Activated CD4-positive, alpha-beta T cell treated with anti-CD3 and anti-CD28 coated beads, Interleukin-2, Interleukin-4, amounts not matched to agents 100 ng/mL and 50 ng/mL, durations not matched to agents 16 hours and 8 hours (primary cell): ENCODE measurements around the gene CDON.
A peak's percentile ranks its signal among the peaks of the same experiment; 100 is the strongest.

Source experiments
- DNase-seq: peaks from one replicate; pipeline ENCODE4 v3.0.0-alpha.2; 2020; ENCODE audit warnings: low spot score

CDON gene, protein sequence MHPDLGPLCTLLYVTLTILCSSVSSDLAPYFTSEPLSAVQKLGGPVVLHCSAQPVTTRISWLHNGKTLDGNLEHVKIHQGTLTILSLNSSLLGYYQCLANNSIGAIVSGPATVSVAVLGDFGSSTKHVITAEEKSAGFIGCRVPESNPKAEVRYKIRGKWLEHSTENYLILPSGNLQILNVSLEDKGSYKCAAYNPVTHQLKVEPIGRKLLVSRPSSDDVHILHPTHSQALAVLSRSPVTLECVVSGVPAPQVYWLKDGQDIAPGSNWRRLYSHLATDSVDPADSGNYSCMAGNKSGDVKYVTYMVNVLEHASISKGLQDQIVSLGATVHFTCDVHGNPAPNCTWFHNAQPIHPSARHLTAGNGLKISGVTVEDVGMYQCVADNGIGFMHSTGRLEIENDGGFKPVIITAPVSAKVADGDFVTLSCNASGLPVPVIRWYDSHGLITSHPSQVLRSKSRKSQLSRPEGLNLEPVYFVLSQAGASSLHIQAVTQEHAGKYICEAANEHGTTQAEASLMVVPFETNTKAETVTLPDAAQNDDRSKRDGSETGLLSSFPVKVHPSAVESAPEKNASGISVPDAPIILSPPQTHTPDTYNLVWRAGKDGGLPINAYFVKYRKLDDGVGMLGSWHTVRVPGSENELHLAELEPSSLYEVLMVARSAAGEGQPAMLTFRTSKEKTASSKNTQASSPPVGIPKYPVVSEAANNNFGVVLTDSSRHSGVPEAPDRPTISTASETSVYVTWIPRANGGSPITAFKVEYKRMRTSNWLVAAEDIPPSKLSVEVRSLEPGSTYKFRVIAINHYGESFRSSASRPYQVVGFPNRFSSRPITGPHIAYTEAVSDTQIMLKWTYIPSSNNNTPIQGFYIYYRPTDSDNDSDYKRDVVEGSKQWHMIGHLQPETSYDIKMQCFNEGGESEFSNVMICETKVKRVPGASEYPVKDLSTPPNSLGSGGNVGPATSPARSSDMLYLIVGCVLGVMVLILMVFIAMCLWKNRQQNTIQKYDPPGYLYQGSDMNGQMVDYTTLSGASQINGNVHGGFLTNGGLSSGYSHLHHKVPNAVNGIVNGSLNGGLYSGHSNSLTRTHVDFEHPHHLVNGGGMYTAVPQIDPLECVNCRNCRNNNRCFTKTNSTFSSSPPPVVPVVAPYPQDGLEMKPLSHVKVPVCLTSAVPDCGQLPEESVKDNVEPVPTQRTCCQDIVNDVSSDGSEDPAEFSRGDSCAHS (N-terminal part only)

GRCh38 chr11:126062679-126063506 lies at the start of gene CDON:
Gene CDON, minus strand, starts transcription at chr11:126062866. Its CDS starts 39,390 bp downstream, at chr11:126023476.
- peak; percentile 90 for DNase-seq

- DNase-seq = no peak
Observed at GRCh38 chr11:126111458-126112116, 48.9 kb upstream of the CDON start.

DNA sequence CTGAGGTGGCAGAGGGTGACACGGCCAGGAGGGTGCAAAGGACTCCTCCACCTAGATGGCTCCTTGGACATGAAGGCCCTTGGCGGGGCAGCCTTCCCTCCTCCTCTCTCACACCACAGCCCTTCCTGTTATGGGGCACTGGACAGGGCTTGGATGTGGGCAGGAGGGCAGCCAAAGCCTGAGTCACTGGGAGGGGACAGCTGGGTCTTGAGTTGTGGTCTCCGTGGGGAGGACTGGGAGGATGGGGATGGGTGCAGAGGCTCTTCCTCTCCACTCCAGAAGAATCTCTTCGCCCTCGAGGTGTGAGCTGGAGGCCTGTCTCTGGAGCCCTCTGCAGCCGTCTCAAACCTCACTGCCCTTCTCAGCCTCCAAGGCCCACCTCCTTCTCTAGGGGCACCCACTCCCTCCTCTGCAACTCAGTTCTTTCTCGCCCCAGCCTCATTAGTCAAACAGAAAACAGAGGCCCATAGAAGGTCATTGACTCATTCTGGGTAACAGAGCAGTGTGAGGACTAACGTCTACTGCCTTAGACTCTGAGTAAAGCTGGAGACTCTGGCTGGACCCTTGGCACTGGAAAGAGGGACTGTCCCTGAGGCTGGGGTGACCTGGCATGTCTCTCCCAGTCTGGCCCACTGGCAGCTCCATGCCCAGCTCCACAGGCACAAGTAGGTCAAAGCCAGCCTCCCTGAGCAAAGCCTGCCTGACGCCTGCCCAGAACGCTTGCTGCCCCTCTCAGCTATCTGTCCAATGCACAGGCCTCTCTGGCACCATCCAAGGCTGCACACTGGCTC lies 47.5 kb upstream of the CDON start:
- DNase-seq = peak; percentile 53

- DNase-seq = no peak
Observed at GRCh38 chr11:126106594-126107328, 44.1 kb upstream of the CDON start.

DNA sequence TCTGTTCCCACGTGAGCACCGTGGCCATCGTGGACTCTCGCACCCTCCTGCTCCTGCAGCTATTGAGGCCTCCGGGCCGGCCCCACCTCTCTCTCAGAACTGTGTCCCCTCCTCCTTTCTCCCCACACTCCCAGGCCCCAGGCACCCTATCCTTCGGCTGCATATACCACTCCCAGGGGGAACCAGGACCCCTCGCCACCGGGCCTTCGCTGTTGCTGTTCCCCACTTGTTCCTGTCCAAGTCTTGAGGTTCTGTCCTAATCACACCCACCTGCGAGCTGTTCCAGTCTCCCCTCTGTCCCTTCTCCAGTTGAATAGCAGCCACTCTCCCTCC lies 43.0 kb upstream of the CDON start:
- DNase-seq = no peak

GRCh38 chr11:126105022-126105747 lies 42.5 kb upstream of the CDON start:
- no peak for DNase-seq

DNA sequence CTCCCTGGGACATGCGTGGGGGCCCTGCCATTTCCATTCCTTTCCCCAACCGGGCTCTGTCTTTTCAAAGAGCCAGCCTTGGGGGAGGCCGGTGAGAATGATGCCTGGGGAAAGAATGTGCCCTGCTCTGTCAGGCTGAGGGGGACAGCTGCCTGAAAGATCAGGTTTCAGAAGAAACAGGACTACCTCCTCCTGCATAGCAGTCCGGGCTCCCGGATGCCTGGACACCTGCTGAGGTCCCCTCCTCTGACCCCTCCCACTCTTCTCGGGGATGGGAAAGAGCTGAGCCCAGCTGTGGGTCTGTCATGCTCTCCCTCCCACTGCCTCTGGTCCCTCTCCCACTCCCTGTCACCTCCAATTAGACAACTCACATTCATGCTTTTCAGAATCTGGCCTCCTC lies 41.8 kb upstream of the CDON start:
- no peak for DNase-seq

DNA sequence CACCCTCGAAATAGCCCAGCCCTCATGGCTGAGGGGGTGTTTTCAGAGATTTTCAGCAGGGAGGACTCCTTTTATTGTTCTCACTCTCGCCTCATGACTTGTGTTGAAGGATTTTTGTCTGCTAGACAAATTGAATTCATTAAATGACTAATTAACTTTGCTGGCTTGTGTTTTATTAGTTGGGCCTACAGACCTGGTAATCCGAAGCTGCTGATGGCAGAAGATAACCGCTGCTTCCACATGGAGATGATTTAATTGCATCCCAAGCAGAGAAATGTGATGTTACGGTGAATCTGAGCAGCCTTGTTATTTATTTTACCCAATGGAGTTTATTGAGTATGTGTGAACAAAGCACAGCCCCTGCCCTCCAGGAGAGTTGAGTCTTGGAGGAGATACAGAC lies 40.5 kb upstream of the CDON start:
- DNase-seq = no peak

GRCh38 chr11:126102436-126102981 lies 39.8 kb upstream of the CDON start:
- DNase-seq = no peak

GRCh38 chr11:126101930-126102283 lies 39.2 kb upstream of the CDON start:
- no peak for DNase-seq

GRCh38 chr11:126101251-126101929 lies 38.7 kb upstream of the CDON start:
- no peak for DNase-seq

GRCh38 chr11:126100716-126101115 lies 38.0 kb upstream of the CDON start:
- DNase-seq = no peak

GRCh38 chr11:126098204-126098769 lies 35.6 kb upstream of the CDON start:
- DNase-seq = no peak

- DNase-seq = no peak
Observed at GRCh38 chr11:126095745-126096144, 33.1 kb upstream of the CDON start.

GRCh38 chr11:126090452-126090851 lies 27.8 kb upstream of the CDON start:
- DNase-seq = no peak

DNA sequence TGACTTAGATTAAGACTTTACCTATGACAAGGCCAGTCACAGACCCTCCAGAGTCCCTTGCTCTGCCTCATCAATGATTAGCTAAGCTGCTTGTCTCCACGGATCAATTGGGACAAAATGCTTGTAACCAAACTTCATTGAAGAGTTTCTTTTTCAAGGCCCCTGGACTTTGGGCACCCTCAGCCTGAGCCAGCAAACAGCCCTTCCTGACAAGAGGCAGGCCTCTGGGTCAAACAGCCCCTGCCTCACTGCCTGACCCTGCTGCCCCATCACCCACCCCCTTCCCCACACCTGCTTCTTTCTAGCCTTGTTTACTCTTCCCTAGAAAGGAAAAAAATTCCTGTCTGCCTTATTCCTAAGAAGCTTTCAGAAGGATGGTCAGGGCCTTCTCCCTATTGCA lies 26.3 kb upstream of the CDON start:
- DNase-seq = no peak

GRCh38 chr11:126086248-126086647 lies 23.6 kb upstream of the CDON start:
- no peak for DNase-seq

DNA sequence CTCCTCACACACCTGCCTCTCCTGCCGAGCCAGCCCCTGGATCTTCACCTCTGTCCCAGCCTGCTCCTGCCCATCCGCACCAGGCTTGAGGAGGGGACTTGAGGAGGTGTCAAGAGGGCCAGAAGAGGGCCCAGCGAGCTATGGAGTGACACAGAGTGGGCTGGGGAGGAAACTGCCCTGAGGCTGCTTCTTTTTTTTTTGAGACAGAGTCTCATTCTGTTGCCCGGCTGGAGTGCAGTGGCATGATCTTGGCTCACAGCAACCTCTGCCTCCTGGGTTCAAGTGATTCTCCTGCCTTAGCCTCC lies 21.9 kb upstream of the CDON start:
- no peak for DNase-seq
